Right lobe of liver (tissue), 4 donors: Measurements from ENCODE around the gene OR2G2.

Source experiments
- CTCF ChIP-seq, 4 donors: fragments of 200-600 bp in 3 of 4; fragments of 450-650 bp in 1 of 4; IDR thresholded peaks; one replicate each; pipeline versions ENCODE4 v1.5.1 to v1.8.0; 2016 to 2022; ENCODE audit warnings: antibody characterized with exemption in 4 of 4, mild to moderate bottlenecking in 2 of 4
- POLR2A ChIP-seq: fragments of 450-650 bp; IDR thresholded peaks from one replicate; pipeline ENCODE4 v1.6.1; 2017; ENCODE audit warnings: antibody characterized with exemption, mild to moderate bottlenecking
- donor health status: DM: no; HTN: no; CAD: no.
- donor health status: DM: no; HTN: no; CAD: no.
- donor health status: DM: no; HTN: yes; CAD: no.

DNA sequence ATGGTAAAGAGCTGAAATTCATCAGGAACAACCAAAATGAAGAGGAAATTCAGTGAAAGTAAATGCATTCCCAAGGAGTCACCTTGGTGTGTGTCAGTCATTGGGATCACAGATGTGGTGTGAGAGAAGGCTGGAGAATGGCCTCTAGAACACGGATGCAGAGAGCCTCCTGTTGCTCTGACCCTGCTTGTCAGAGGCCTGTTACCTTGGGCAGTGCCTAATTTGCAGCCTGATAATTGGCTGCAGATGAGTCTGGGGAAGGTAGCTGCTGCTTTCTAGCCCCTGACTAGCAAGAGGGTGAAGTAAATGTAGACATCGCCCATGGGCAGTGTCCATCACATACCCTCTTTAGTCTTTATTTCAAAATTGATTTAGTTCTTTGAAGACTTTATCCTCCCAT, 35.9 kb upstream of the OR2G2 start:
- TF ChIP-seq CTCF (IDR thresholded peaks at IDR 0.05) (no peak), POLR2A (no peak)
